ENCODE results near the gene COL4A2.

DNA sequence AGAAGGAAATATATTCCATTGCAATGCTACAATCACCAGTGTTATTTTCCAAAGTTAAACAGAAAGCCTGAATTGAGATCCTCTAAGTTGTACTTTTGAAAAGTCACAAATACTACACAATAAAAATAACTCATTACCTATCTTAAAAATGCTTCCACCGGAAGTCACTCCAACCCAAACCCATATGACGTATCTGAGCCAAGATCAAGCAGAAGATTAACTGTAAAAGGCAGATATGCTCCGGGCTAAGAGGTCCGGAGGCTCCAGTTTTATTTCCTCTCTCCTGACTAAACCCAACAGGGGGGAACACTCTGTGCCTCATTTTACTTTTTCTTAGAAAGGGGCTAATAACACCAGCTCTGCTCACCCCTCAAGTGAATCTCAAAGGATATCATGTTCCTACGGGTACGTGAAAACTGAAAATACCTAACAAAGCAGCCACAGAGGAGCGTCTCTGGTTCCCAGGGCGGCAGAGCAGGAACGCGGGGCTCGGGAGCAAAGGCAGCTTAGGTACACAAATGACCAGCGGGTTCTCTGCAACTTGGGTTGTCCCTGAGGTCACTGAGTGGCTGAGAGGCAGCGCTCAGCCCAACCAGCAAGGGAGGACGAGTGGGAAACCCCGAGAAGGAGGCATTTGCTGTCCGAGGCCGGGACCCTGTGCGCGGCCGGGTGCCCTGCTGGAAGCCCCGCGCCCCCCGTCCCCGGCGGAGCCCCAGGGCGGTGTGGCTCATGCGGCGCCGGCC is 253.7 kb downstream of the COL4A2 start:
- no peak for TF ChIP-seq GATA3 (IDR thresholded peaks at IDR 0.05; ENCODE audit: low read depth, low read length)
- TF ChIP-seq GATA2 (IDR thresholded peaks at IDR 0.05; ENCODE audit: low read depth, low read length): peak; percentile 61

All from SH-SY5Y (cell line).